GM12878 (cell line): ENCODE results near the gene PIP4K2B. TPM values are rescaled to one million over a fixed set of nuclear protein-coding genes. Genes with fewer than 3 reads are reported as not detected.

Experiments
- ATF7 ChIP-seq: fragments of 450-650 bp; IDR thresholded peaks from 2 replicates; pipeline ENCODE4 v1.6.1; 2016; ENCODE audit warnings: low read depth, mild to moderate bottlenecking
- DPF2 ChIP-seq: fragments of 450-650 bp; IDR thresholded peaks from 2 replicates; pipeline ENCODE4 v1.6.1; 2017; ENCODE audit warnings: mild to moderate bottlenecking
- ETV6 ChIP-seq, 2 experiments: fragments of 450-650 bp in 1 of 2; IDR thresholded peaks in 1 of 2; conservative IDR thresholded peaks in 1 of 2; 2 replicates each; pipeline ENCODE4 v1.6.1; 2014; ENCODE audit warnings: antibody characterized with exemption in 1 of 2, borderline replicate concordance in 1 of 2, low read depth in 1 of 2, mild to moderate bottlenecking in 1 of 2, moderate library complexity in 1 of 2
- FOXK2 ChIP-seq: fragments of 450-650 bp; IDR thresholded peaks from 2 replicates; pipeline ENCODE4 v1.6.1; 2017; ENCODE audit warnings: mild to moderate bottlenecking, moderate library complexity
- IKZF2 ChIP-seq, 2 experiments: fragments of 450-650 bp; IDR thresholded peaks; 2 replicates each; pipeline ENCODE4 v1.6.1; 2017; ENCODE audit warnings: mild to moderate bottlenecking in 2 of 2, moderate library complexity in 2 of 2
- MEF2B ChIP-seq: fragments of 450-650 bp; IDR thresholded peaks from 2 replicates; pipeline ENCODE4 v1.6.1; 2018; ENCODE audit warnings: mild to moderate bottlenecking, moderate library complexity; ENCODE audit not compliant: partially characterized antibody, poor library complexity, severe bottlenecking
- MTA3 ChIP-seq: IDR thresholded peaks from 2 replicates; pipeline ENCODE4 v1.6.1; 2012; ENCODE audit warnings: low read length, inconsistent platforms, borderline replicate concordance
- MYC ChIP-seq: IDR thresholded peaks from 2 replicates; pipeline ENCODE4 v1.6.1; 2011; ENCODE audit warnings: mild to moderate bottlenecking, low read length, moderate library complexity, inconsistent platforms; ENCODE audit not compliant: insufficient read depth, insufficient replicate concordance, insufficient read length, severe bottlenecking
- SIN3A ChIP-seq: IDR thresholded peaks from 2 replicates; pipeline ENCODE4 v1.6.1; 2012; ENCODE audit warnings: low read depth, low read length, improper control_type of control experiment
- TAF1 ChIP-seq: IDR thresholded peaks from 2 replicates; pipeline ENCODE4 v1.6.1; 2011; ENCODE audit warnings: mild to moderate bottlenecking, low read depth, low read length, borderline replicate concordance
- TCF7 ChIP-seq: IDR thresholded peaks from 2 replicates; pipeline ENCODE4 v1.6.1; 2014; ENCODE audit warnings: antibody characterized with exemption, borderline replicate concordance
- ZNF622 ChIP-seq: fragments of 450-650 bp; IDR thresholded peaks from 2 replicates; pipeline ENCODE4 v1.6.1; 2017; ENCODE audit warnings: mild to moderate bottlenecking, inconsistent platforms
- polyA plus RNA-seq, 11 experiments: library from polyadenylated mRNA; depleted of rRNA in 4 of 11; unstranded in 6 of 11; stranded (reverse) in 5 of 11; fragments of >200 nt; fragmentation: Nextera tagmentation in 4 of 11; fragmentation: Illumina TruSeq in 1 of 11; extraction: Ambion mirVana in 4 of 11; extraction: Trizol in 1 of 11; gene quantifications; 1 replicate in 1 of 11; 2 replicates in 10 of 11; pipeline versions ENCODE4 v1.2.1 to v1.2.3, GENCODE V29; 2011 to 2016; ENCODE audit warnings: inconsistent platforms in 2 of 11, missing spikeins in 2 of 11, low read depth in 1 of 11
- total RNA-seq, 4 experiments: library from RNA; depleted of rRNA in 3 of 4; stranded (reverse); fragments of >200 nt in 3 of 4; fragmentation: Illumina TruSeq in 1 of 4; extraction: Trizol in 1 of 4; gene quantifications; 2 replicates each; pipeline versions ENCODE4 v1.2.1 to v1.2.3, GENCODE V29; 2013 to 2021
- TF ChIP-seq, protein P1 (sequence below): IDR thresholded peaks from 2 replicates; pipeline ENCODE4 v1.6.1; 2012; ENCODE audit warnings: improper control_type of control experiment, low read depth, low read length; ENCODE audit not compliant: insufficient replicate concordance
- TF ChIP-seq, protein P2 (sequence below): IDR thresholded peaks from 2 replicates; pipeline ENCODE4 v1.6.1; 2012; ENCODE audit warnings: low read depth, low read length, improper control_type of control experiment
- TF ChIP-seq, protein P3 (sequence below): fragments of 450-650 bp; IDR thresholded peaks from 2 replicates; pipeline ENCODE4 v1.6.1; 2018; ENCODE audit warnings: mild to moderate bottlenecking, low read depth, moderate library complexity; ENCODE audit not compliant: partially characterized antibody

PIP4K2B gene
- total and polyA plus RNA-seq, 10 of the 15 experiments (the other 5 are each of a cell fraction or from before 2014, with no cell fraction given): 3.8 to 30.3 (median 18.2) TPM

DNA sequence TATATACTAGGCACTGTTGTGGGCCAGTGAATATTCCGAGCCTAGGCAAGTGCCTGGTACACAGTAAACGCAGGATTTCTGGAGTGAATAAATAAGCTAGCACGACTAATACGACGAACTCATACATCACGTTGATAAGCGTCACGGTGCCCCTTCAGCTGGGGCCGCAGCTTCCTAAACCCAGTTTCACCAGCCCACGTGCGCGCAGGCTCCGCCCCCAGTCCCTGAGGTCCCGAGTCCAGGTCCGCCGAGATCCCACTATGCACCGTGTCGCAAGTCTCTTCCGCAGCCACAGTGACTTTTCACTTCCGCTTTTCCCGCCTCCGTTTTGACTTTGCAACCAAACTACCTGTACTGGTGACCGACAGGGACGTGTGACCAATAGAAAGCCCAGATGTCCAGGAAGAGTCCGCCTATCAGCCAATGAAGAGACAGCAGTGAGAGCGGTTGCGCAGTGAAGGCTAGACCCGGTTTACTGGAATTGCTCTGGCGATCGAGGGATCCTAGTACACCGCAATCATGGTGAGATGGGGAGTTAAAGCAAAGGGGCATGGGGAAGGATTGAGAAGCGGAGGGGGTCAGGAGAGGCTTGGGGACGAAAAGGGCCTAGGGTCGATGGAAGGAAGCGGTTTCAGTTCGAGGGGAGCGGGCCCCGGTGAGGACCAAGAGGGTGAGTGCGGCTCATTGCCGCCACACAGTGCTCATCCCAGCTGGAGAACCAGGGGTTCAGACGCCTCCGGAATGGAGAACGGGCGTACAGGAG is 46.9 kb downstream of the PIP4K2B start, which contains the start of gene PSMB3 (continued):
- TF ChIP-seq, protein P1, sequence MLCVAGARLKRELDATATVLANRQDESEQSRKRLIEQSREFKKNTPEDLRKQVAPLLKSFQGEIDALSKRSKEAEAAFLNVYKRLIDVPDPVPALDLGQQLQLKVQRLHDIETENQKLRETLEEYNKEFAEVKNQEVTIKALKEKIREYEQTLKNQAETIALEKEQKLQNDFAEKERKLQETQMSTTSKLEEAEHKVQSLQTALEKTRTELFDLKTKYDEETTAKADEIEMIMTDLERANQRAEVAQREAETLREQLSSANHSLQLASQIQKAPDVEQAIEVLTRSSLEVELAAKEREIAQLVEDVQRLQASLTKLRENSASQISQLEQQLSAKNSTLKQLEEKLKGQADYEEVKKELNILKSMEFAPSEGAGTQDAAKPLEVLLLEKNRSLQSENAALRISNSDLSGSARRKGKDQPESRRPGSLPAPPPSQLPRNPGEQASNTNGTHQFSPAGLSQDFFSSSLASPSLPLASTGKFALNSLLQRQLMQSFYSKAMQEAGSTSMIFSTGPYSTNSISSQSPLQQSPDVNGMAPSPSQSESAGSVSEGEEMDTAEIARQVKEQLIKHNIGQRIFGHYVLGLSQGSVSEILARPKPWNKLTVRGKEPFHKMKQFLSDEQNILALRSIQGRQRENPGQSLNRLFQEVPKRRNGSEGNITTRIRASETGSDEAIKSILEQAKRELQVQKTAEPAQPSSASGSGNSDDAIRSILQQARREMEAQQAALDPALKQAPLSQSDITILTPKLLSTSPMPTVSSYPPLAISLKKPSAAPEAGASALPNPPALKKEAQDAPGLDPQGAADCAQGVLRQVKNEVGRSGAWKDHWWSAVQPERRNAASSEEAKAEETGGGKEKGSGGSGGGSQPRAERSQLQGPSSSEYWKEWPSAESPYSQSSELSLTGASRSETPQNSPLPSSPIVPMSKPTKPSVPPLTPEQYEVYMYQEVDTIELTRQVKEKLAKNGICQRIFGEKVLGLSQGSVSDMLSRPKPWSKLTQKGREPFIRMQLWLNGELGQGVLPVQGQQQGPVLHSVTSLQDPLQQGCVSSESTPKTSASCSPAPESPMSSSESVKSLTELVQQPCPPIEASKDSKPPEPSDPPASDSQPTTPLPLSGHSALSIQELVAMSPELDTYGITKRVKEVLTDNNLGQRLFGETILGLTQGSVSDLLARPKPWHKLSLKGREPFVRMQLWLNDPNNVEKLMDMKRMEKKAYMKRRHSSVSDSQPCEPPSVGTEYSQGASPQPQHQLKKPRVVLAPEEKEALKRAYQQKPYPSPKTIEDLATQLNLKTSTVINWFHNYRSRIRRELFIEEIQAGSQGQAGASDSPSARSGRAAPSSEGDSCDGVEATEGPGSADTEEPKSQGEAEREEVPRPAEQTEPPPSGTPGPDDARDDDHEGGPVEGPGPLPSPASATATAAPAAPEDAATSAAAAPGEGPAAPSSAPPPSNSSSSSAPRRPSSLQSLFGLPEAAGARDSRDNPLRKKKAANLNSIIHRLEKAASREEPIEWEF: no peak
- TF ChIP-seq TAF1 (peak; percentile 67; the same call in 1 of the 2 replicates), MYC (peak; percentile 72), ZNF622 (peak; percentile 99), ATF7 (peak; percentile 52; the same call in 1 of the 2 replicates), TCF7 (no peak), MTA3 (no peak), ETV6 (conservative IDR thresholded peaks at IDR 0.05 in 1 of 2, IDR thresholded peaks at IDR 0.05 in 1 of 2; ENCODE audit: borderline replicate concordance in 1 of 2, low read depth in 1 of 2) (no peak; a peak in 1 of 4 replicates), DPF2 (peak; percentile 98), MEF2B (peak; percentile 51), IKZF2 (IDR thresholded peaks at IDR 0.05) (peak; percentile 59 to 74), FOXK2 (peak; percentile 61), SIN3A (peak; percentile 90)
- TF ChIP-seq, protein P2, sequence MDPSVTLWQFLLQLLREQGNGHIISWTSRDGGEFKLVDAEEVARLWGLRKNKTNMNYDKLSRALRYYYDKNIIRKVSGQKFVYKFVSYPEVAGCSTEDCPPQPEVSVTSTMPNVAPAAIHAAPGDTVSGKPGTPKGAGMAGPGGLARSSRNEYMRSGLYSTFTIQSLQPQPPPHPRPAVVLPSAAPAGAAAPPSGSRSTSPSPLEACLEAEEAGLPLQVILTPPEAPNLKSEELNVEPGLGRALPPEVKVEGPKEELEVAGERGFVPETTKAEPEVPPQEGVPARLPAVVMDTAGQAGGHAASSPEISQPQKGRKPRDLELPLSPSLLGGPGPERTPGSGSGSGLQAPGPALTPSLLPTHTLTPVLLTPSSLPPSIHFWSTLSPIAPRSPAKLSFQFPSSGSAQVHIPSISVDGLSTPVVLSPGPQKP: peak; percentile 83
- TF ChIP-seq, protein P3, sequence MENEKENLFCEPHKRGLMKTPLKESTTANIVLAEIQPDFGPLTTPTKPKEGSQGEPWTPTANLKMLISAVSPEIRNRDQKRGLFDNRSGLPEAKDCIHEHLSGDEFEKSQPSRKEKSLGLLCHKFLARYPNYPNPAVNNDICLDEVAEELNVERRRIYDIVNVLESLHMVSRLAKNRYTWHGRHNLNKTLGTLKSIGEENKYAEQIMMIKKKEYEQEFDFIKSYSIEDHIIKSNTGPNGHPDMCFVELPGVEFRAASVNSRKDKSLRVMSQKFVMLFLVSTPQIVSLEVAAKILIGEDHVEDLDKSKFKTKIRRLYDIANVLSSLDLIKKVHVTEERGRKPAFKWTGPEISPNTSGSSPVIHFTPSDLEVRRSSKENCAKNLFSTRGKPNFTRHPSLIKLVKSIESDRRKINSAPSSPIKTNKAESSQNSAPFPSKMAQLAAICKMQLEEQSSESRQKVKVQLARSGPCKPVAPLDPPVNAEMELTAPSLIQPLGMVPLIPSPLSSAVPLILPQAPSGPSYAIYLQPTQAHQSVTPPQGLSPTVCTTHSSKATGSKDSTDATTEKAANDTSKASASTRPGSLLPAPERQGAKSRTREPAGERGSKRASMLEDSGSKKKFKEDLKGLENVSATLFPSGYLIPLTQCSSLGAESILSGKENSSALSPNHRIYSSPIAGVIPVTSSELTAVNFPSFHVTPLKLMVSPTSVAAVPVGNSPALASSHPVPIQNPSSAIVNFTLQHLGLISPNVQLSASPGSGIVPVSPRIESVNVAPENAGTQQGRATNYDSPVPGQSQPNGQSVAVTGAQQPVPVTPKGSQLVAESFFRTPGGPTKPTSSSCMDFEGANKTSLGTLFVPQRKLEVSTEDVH: peak; percentile 81
